Stomach smooth muscle (tissue), 2 donors: ENCODE results near the gene MAT2A.

Experiments used
- H3K27ac ChIP-seq: one replicate; pipeline ENCODE4 v1.7.0; 2013; ENCODE audit warnings: mild to moderate bottlenecking, low read length, inconsistent platforms
- H3K27me3 ChIP-seq, 2 donors: one replicate each; pipeline ENCODE4 v1.7.0; 2013; ENCODE audit warnings: low read length in 2 of 2; ENCODE audit not compliant: insufficient read depth in 2 of 2, control insufficient read depth in 1 of 2
- H3K36me3 ChIP-seq, 2 donors: one replicate each; pipeline ENCODE4 v1.7.0; 2013; ENCODE audit warnings: low read length in 2 of 2; ENCODE audit not compliant: control insufficient read depth in 2 of 2, insufficient read depth in 2 of 2
- H3K4me1 ChIP-seq: one replicate; pipeline ENCODE4 v1.7.0; 2013; ENCODE audit warnings: low read length; ENCODE audit not compliant: control insufficient read depth, insufficient read depth
- H3K4me3 ChIP-seq, 2 donors: one replicate each; pipeline ENCODE4 v1.7.0; 2013; ENCODE audit warnings: low read length in 2 of 2
- H3K9ac ChIP-seq, 2 donors: one replicate each; pipeline ENCODE4 v1.7.0; 2013; ENCODE audit warnings: low read length in 2 of 2, mild to moderate bottlenecking in 1 of 2
- H3K9me3 ChIP-seq, 2 donors: one replicate each; pipeline ENCODE4 v1.7.0; 2013; ENCODE audit warnings: low read length in 2 of 2; ENCODE audit not compliant: control insufficient read depth in 2 of 2
- donor health status: healthy.
- donor health status: Pancreatic carcinoma.

Gene MAT2A

DNA sequence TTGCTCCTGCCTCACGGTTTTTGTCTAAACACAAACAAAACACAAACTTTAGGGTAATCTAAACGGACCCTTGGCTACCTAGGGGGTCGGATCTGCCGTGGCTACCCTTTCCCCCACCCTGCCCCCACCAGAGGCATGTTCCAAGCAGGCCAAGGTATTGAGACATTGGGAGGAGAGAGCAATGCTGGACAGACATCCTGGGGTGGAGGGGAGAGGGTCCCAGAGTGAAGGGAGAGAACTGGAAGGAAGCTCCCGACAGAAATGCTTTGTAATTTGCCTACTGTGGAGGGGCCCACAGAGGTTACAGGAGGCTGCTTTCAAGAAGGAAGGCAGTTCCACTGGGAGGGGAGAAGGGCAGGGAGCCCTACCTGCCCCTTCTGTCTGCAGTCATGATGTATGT is 13.9 kb upstream of the MAT2A start:
- Histone ChIP-seq H3K36me3 (no peaks in the 10 kb centered on the region), H3K9ac (peak overlapping the region in 1 of 2 donors; percentile 31), H3K9me3 (no peaks in the 10 kb centered on the region), H3K4me1 (peaks cover 21% of the 10 kb centered on the region), H3K27ac (peak overlapping the region; percentile 76), H3K4me3 (no peak overlapping the region), H3K27me3 (no peaks in the 10 kb centered on the region)

DNA sequence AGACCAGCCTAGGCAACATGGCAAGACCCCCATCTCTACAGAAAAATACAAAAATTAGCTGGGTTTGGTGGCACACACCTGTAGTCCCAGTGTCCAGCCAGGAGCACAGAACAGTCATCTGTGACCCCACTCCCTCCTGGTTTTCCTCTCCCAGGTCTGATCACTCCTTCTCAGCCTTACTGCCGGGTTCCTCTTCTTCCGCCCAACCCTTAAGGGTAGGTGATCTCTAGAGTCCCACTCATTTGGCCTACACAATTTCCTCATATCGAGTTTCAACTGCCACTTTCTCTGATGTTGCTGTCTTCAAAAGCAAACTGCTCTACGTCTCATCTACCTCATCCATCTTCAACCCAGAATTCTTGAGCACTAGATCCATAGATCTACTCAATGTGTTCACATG is 13.4 kb upstream of the MAT2A start:
- Histone ChIP-seq H3K27me3 (no peaks in the 10 kb centered on the region), H3K4me1 (peaks cover 21% of the 10 kb centered on the region), H3K9me3 (no peaks in the 10 kb centered on the region), H3K9ac (no peak overlapping the region), H3K4me3 (no peak overlapping the region), H3K27ac (peak overlapping the region; percentile 76), H3K36me3 (no peaks in the 10 kb centered on the region)

DNA sequence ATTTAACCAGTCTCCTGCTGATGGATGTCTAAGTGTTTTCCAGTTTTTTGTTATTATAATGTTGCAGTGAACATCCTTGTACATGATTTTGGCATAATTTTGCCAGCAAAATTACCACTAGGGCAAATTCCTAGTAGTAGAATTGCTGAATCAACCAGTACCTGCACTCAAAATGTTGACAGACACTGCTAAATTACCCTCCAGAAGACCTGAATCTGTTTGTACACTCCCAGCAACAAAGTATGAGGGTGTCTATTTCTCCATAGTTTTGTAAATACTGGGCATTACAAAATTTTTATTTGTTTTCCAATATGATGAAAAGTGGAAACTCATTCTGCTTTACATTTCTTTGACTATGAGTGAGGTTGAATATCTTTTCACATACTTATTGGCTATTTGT is 11.2 kb upstream of the MAT2A start:
- Histone ChIP-seq H3K27ac (no peak overlapping the region), H3K9me3 (no peaks in the 10 kb centered on the region), H3K27me3 (no peaks in the 10 kb centered on the region), H3K36me3 (no peaks in the 10 kb centered on the region), H3K9ac (no peak overlapping the region), H3K4me3 (no peak overlapping the region), H3K4me1 (peaks cover 21% of the 10 kb centered on the region)

DNA sequence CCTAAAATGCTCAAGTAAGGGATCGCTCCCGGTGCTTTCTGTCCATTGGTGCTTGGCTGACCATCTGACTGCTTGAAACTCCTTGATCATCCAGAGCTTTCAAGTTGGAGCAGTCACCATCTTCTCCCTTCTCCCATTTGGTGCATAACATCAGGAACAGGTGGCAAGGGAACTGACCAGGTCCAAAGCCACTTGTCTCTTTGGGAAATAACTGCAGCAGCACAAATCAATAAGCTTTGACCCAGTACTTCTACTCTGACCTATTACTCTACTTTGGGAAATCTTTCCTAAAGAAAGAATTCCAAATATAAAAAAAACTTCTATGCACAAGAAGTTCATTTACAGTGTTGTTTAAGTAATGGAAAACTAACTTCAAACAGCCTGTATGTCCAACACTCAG is 10.6 kb upstream of the MAT2A start:
- Histone ChIP-seq H3K27me3 (no peaks in the 10 kb centered on the region), H3K4me3 (no peak overlapping the region), H3K9me3 (no peaks in the 10 kb centered on the region), H3K9ac (no peak overlapping the region), H3K4me1 (peaks cover 20% of the 10 kb centered on the region), H3K36me3 (no peaks in the 10 kb centered on the region), H3K27ac (no peak overlapping the region)

GRCh38 chr2:85529809-85530208 is 9.2 kb upstream of the MAT2A start:
- Histone ChIP-seq H3K4me3 (no peak overlapping the region), H3K27ac (no peak overlapping the region), H3K9me3 (no peaks in the 10 kb centered on the region), H3K27me3 (no peaks in the 10 kb centered on the region), H3K9ac (no peak overlapping the region), H3K36me3 (no peaks in the 10 kb centered on the region), H3K4me1 (peaks cover 6% of the 10 kb centered on the region)

DNA sequence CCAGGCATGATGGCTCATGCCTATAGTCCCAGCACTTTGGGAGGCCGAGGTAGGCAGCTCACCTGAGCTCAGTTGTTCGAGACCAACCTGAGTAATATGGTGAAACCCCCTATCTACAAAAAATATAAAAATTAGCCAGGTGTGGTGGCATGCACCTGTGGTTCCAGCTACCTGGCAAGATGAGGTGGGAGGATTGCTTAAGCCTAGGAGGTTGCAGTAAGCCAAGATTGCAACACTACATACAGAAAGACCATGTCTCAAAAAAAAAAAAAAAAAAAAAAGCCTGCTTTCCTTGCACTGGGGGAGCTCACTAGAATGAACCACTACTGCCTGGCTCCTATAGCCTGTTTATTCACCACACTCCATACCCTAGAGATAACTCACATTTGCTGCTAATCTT is 7.4 kb upstream of the MAT2A start:
- Histone ChIP-seq H3K27ac (no peak overlapping the region), H3K9me3 (no peaks in the 10 kb centered on the region), H3K27me3 (no peaks in the 10 kb centered on the region), H3K4me1 (peaks cover 4% of the 10 kb centered on the region), H3K4me3 (no peak overlapping the region), H3K36me3 (no peaks in the 10 kb centered on the region), H3K9ac (no peak overlapping the region)

GRCh38 chr2:85534099-85534498 is 4.9 kb upstream of the MAT2A start:
- Histone ChIP-seq H3K9me3 (no peaks in the 10 kb centered on the region), H3K4me1 (peaks cover 16% of the 10 kb centered on the region), H3K36me3 (no peaks in the 10 kb centered on the region), H3K27ac (no peak overlapping the region), H3K9ac (no peak overlapping the region), H3K27me3 (no peaks in the 10 kb centered on the region), H3K4me3 (no peak overlapping the region)

DNA sequence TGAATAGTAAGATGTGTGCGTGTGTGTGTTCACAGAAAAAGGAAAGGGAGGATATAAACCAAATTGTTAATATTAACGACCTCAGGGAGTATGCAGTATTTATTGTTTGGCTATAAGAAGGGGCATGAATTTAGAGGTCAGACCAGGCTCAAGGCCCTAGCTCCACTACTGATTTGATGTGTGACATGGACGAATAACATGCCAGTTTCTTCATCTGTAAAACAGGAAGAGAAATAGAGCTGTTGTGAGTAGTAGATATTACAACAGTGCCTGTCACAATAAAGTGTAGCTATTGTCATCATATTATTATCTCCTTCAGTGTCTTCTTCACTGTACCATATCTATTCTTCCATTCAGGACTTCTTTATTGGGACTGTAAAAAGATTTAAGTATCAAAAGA is 4.1 kb upstream of the MAT2A start:
- H3K4me1 ChIP-seq, result peaks cover 22% of the 10 kb centered on the region
- H3K27ac ChIP-seq, result no peak overlapping the region
- H3K9ac ChIP-seq, result no peak overlapping the region
- H3K27me3 ChIP-seq, result no peaks in the 10 kb centered on the region
- H3K4me3 ChIP-seq, result no peak overlapping the region
- H3K36me3 ChIP-seq, result no peaks in the 10 kb centered on the region
- no peaks in the 10 kb centered on the region for H3K9me3 ChIP-seq

DNA sequence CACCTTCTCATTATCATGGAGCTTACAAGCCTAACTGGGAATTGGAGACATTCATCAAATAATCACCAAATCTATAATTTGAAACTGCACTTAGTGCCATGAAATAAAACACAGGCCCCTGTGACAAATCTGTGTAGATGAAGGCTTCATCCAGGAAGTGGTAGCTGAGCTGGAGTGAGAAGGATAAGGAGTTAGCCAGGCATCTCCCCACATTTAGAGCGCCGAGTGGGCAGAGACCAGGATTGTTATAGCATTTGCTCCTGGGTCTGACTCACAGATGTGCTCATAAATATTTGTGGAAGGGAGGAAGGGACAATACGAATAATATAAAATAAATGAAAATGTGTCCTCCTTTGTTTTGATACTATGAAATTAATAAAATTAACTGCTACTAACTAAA is 2.5 kb upstream of the MAT2A start:
- Histone ChIP-seq H3K4me1 (peaks cover 27% of the 10 kb centered on the region), H3K27ac (peak overlapping the region; percentile 100), H3K36me3 (peaks cover 3 to 6% of the 10 kb centered on the region in 2 donors), H3K27me3 (no peaks in the 10 kb centered on the region), H3K9me3 (no peaks in the 10 kb centered on the region), H3K9ac (peak overlapping the region; percentile 36 to 100), H3K4me3 (no peak overlapping the region)

DNA sequence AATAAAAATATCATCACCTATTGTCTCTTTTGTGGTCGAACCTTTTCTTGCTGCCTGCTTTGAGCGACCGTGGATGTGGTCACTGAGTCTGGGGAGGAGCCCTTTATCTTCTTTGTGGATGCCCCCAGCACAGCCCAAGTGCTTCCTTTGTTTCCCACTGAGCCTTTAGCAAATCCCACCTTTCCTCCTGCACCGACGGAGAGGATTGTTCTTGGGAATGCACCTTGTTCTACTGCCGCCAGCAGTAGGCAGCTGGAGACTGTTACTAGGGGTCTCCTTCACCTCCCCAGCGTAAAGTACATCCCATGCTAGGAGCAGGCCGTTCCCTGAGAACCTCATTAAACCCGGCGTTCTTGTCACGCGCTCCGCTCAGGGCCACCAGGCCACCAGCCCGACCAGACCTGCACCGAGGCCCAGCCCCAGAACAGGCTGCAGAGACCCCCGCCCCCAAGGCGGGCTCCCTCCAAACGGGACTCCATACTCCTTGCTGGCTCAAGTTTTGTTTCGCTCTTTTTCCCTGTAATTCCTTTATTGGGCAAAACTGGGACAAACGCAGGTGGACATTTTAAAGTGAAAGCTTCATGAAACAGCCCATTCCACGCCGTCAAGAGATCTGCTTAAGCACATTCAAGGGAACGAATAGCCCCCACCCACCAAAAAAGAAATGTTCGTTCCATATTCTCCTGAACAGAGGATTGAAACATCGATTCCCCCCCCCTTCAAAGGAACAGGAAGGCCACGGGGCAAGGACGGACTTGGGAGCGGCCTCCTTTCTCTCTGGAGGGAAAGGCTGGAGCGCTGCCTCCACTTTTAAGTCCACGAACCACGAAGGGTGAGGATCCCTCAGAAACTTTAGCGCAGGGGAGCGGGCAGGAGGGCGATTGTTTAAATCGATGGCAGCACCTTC is 1.1 kb upstream of the MAT2A start:
- H3K4me3 ChIP-seq, result peak overlapping the region; percentile 89 to 98
- H3K9ac ChIP-seq, result peak overlapping the region; percentile 99 to 100
- peaks cover 39% of the 10 kb centered on the region for H3K4me1 ChIP-seq
- no peaks in the 10 kb centered on the region for H3K9me3 ChIP-seq
- H3K36me3 ChIP-seq, result peaks cover 17 to 19% of the 10 kb centered on the region in 2 donors
- H3K27ac ChIP-seq, result peak overlapping the region; percentile 100
- H3K27me3 ChIP-seq, result no peaks in the 10 kb centered on the region
